Limb (tissue), 2 donors: ENCODE data around the gene CARMIL3.
A peak's percentile ranks its signal among the peaks of the same experiment; 100 is the strongest.

ENCODE experiments used
- DNase-seq, 2 donors: peaks; one replicate each; pipeline ENCODE4 v3.0.0-alpha.2; 2016; ENCODE audit errors: extremely low spot score in 2 of 2

The CARMIL3 gene

GRCh38 chr14:24078146-24078545, 26.3 kb downstream of the CARMIL3 start:
- DNase-seq = no peak

- DNase-seq = no peak
These were observed 27.8 kb downstream of the CARMIL3 start for GRCh38 chr14:24079491-24080141.

DNA sequence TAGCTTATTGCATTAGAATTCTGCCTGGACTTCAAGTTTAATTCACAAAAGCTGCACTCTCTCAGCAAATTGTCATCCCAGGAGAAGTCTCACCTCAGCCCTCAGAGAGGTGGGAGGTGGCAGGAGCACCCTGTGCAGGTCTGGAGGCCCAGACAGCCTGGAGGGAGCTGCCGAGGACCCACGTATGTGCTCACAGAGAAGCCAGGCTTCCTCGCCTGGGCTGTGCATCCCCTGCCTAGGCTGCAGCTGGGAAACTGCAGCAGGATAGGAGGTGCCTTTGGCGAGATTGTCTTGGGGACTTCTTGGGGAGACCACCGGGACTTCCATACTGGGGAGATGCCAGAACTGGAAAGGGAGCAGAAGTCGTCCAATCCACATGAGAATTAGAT, 28.3 kb downstream of the CARMIL3 start:
- no peak for DNase-seq

DNA sequence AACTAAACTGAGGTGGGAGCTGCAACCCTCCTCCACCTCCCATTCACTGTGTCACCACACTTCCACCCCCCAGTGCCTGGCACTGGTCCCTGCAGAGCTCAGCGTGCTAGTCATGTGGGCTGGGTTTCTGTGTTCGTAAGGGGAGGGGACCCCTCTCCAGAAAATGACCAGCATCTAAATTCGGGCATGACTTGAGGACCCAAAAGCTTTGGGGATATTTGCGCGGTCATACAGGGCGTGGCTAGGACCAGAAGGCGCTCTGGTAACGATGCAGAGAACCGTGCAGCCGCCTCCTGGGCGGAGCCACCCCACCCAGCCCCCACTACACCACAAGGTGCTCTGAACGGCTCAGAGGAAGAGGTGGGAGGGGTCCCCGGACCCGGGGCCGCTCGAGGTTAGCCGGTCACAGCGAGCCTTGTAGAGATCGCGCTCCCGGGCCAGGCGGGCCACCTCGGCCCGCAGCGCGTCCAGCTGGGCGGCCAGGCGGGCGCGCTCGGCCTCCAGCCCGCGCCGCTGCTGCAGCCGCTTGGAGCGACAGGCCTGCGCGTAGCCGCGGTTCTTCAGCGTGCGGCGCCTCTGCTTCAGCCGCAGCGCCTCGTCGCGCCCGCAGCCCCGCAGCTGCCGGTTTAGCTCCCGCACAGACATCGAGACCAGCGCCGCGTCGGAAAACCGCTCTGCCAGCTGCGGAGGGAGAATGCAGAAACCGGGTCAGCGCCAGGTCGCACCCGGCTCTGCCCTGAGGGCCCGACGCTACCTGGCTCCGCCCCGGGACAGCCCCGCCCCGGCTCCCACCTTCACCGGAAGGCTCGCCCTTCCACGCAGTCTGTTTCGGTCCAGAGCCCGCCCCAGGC, 29.3 kb downstream of the CARMIL3 start:
- DNase-seq = peak in 1 of 2 donors; percentile 67

DNA sequence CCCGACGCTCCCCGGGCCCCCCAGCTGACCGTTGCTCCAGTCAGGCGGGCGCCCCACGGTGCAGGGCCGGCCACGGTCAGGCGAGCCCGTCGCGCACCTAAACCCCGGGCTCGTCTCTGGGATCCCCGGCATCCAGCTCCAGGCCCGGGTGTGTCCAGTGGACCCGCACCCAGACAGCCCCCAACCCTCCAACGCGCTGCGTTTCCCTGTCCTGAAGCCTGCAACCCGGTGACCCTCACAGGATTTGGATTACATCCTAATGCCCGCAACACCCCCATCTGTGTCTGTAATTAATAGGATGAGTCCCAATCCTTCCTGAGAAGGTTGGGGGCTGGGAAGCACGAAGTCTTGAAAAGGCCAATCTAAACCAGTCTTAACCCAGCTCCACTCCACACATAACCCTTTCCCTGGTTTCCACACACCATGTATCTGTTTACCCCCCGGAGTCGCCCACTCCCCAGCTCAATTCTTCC, 30.0 kb downstream of the CARMIL3 start:
- no peak for DNase-seq

- no peak for DNase-seq
These were observed 30.7 kb downstream of the CARMIL3 start for GRCh38 chr14:24082411-24083080.

- DNase-seq = no peak
These were observed 31.7 kb downstream of the CARMIL3 start for GRCh38 chr14:24083462-24083861.

DNA sequence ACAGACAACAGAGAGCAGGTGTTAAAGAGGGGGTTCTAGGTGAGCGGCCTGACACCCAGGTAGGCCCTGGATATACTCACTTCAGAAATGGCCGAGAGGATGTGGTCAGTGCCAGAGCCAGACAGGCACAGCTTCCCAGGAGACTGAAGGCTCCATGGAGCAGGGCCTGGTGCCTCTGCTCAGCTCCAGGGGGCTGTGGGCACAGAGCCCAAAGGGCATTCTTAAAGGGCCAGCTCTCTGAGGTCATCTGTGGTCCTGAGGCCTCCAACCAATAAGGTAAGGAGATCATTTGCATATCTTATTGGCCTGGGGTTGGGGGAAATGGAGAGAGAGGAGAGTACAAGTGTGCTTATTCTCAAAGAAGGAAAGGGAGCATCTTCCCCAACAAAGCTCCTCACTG, 32.6 kb downstream of the CARMIL3 start:
- no peak for DNase-seq

GRCh38 chr14:24085215-24085614, 33.4 kb downstream of the CARMIL3 start:
- DNase-seq = no peak

GRCh38 chr14:24086193-24086955, 34.6 kb downstream of the CARMIL3 start:
- no peak for DNase-seq

GRCh38 chr14:24087004-24087403, 35.2 kb downstream of the CARMIL3 start:
- no peak for DNase-seq

DNA sequence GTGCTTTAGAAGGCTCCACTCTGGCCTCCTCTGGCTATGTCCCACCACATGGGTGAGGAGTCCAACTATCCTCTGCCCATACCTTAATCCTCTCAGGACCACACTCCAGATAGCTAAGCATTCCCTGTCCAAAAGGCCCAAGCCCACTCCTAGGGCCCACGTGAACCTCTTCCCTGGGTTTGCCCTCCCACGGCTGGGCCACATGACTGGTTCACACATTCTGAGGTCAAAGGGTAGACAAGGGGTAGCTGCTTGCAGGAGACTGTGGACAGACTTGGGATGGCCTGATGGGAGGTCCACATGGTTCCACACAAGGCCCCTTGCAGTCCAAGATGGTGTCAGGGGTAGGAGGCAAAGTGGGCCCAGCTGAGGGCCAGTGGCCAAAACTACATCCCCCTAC, 36.3 kb downstream of the CARMIL3 start:
- DNase-seq = no peak

GRCh38 chr14:24089890-24090289, 38.1 kb downstream of the CARMIL3 start:
- no peak for DNase-seq

GRCh38 chr14:24092110-24092504, 40.3 kb downstream of the CARMIL3 start:
- no peak for DNase-seq

DNA sequence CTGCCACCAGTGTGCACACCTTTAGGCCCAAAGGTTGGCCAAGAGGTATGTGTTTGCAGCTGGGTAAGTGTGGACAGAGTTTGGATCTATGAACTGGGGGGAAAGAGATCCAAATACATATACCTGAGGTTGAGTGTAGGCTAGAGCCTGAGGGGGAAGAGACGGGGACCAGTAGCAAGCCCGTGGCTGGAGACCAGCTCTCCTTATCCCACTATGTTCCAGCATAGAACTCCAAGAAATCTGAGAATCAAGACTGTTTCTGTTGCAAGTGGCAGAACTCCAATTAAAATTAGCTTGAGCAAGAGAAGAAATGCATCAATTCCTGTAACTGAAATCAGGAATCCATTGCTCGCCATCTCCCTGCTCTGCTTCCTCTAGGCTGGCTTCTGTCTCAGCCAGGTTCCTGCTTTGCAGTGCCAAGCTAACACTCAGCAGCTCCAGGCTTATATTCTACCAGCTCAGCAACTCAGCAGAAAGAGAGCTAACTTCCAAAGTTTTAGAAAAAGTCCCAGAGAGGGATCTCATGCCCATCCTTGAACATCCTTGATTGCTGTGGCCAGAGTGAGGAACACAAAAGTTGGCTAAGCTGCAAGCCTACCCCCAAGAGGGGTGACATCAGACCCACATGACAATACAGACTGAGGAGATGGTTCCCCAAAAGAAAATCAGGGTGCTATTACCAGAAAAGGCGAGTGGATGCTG, 40.8 kb downstream of the CARMIL3 start:
- DNase-seq = no peak

DNA sequence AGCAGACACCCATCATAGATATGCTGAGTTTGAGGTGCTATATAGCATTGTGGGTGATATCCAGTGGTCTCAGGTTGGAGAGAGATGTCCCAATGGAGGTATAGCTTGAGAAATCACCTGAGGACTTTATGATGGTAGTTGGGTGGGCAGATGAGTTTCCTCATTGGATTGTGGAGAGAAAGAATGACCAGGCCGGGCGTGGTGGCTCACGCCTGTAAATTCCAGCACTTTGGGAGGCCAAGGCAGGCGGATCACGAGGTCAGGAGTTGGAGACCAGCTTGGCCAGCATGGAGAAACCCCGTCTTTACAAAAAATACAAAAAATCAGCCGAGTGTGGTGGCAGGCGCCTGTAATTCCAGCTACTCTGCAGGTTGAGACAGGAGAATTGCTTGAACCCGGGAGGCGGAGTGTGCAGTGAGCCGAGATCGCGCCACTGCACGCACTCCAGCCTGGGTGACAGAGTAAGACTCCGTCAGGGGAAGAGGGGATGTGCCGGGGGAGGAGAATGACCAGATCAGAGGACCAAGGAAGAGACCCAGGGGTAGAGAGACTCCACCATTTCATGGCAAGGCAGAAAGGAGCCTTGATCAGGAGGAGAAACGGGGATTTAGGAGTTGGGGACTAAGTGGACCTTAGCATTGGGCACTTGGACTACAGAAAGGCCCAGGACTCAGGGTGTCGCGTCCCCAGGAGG, 41.5 kb downstream of the CARMIL3 start:
- DNase-seq = peak in 1 of 2 donors; percentile 27

DNA sequence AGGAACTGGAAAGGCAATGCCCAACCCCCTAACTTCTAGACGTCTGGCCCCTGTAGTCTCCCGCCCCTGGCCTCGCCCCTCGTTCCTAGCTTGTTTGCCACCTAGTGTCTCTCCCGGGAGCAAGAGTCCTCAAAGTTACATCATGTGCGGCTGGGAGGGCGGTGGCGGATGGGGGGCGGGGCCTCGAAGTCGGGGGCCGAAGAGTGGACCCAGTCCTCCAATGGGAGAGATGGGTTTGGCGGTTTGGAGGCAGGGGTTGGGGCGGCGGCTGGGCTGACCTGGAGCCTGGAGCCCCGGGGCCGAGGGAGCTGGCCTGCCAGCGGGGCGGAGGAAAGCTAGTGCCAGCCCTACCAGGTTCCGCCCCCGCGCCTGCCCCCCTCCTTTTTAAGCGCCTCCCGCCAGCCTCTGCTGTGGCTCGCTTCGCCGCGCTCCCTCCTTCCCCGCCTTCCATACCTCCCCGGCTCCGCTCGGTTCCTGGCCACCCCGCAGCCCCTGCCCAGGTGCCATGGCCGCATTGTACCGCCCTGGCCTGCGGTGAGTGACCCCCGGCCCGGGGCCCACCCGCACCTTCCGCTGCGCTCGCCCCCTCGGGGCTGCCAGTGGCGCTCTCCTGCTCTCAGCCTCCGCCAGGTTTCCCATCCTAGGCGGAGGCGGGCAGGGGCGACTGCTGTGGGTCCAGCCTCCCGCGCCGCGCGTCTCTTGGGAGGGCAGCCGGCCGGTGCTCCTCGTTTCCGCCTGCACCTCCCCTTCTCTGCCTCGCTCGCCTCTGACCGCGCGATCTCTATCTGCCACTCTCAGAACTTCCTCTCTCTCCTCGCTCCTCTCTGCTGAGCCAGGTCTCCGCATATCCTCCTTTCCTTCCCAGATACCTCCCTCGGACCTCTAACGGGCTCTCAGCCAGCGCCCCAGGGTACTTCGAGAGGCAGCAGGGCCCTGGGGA, 42.4 kb downstream of the CARMIL3 start, which contains the start of gene PCK2:
PCK2 (plus strand) TSS at position 411 of the 940 bp plus-strand sequence; CDS start at position 506, 95 bp downstream.
- peak; percentile 50 to 83 for DNase-seq

DNA sequence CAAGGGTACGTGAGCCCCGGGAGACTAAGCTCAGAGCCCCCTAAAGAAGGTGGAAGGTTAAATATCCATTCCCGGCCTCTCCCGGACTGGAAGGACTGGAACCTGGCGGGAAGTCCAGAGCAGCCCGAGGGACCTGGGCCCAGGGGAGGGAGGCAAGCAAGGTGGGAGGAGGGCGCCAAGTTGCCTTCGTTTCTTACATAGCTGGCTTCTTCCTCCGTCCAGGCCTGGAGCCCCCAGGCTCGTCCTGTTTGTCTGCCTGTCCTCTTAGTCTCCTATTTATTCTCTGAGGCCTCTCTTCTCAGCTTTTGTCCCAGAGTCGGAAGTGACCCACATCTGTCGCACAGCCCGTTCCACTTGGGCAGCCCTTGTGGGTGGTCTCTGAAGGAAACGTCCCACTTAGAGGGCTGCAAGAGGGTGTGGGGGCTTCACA, 43.0 kb downstream of the CARMIL3 start:
- no peak for DNase-seq
